Panc1 (cell line): ENCODE results near the gene HEATR5B. TPM values are rescaled to one million over a fixed set of nuclear protein-coding genes. Genes with fewer than 3 reads are reported as not detected.
"Not testable (repeated sequence)": the region's sequence is repeated elsewhere in the genome, so short reads cannot be mapped to it uniquely, and the experiment has no call there.

ENCODE experiments used
- ATAC-seq: fragments of 200-7000 bp; cut with Tn5 transposase; 2 replicates; pipeline ENCODE4 v1.9.1; 2020; ENCODE audit warnings: mild to moderate bottlenecking, moderate library complexity
- BruUV-seq: library from RNA; stranded (reverse); fragments of 400-500 nt; replicated peaks from 2 replicates; lab custom pipeline; 2021; lab: Mats Ljungman, UMichigan
- CTCF ChIA-PET: fragments of 300-600 bp; sonication (Branson Sonifier 250); formaldehyde crosslinking; loops from one replicate; lab custom pipeline; 2022; ENCODE audit warnings: antibody characterized with exemption; lab: Charles Lee
- POLR2A ChIA-PET: fragments of 300-600 bp; sonication (Branson Sonifier 250); formaldehyde crosslinking; loops from one replicate; lab custom pipeline; 2022; ENCODE audit warnings: antibody characterized with exemption; lab: Charles Lee
- DNase-seq: peaks from one replicate; pipeline ENCODE4 v3.0.0-alpha.2; 2010; ENCODE audit warnings: low read depth, low spot score
- H3K27ac ChIP-seq: 2 replicates; pipeline ENCODE4 v1.5.1; 2011; ENCODE audit warnings: mild to moderate bottlenecking, low read length, inconsistent platforms
- H3K27me3 ChIP-seq: fragments of 200-500 bp; sonication (Bioruptor generic); 2 replicates; pipeline ENCODE4 v1.6.0; 2014; ENCODE audit warnings: low read length, inconsistent platforms; ENCODE audit not compliant: control insufficient read depth, insufficient read depth
- H3K36me3 ChIP-seq: fragments of 200-500 bp; sonication (Bioruptor generic); 2 replicates; pipeline ENCODE4 v1.5.1; 2014; ENCODE audit warnings: inconsistent platforms, mild to moderate bottlenecking, low read length, moderate library complexity; ENCODE audit not compliant: control insufficient read depth, insufficient read depth
- H3K4me1 ChIP-seq: 2 replicates; pipeline ENCODE4 v1.5.1; 2011; ENCODE audit warnings: inconsistent platforms, mild to moderate bottlenecking, low read length, moderate library complexity; ENCODE audit not compliant: control insufficient read depth, insufficient read depth
- H3K4me3 ChIP-seq, 2 experiments: 2 replicates each; pipeline ENCODE4 v1.5.1; 2011 to 2012; ENCODE audit warnings: low read depth in 2 of 2, low read length in 2 of 2, mild to moderate bottlenecking in 2 of 2, inconsistent platforms in 1 of 2, moderate library complexity in 1 of 2
- H3K9me3 ChIP-seq: fragments of 200-500 bp; sonication (Bioruptor generic); 2 replicates; pipeline ENCODE4 v1.5.1; 2014; ENCODE audit warnings: low read depth, mild to moderate bottlenecking, inconsistent platforms, low read length, moderate library complexity; ENCODE audit not compliant: control insufficient read depth, insufficient read depth
- POLR2AphosphoS5 ChIP-seq: IDR thresholded peaks from 2 replicates; pipeline ENCODE4 v1.6.1; 2012; ENCODE audit warnings: mild to moderate bottlenecking, low read depth, low read length, moderate library complexity
- REST ChIP-seq, 2 experiments: IDR thresholded peaks; 2 replicates each; pipeline ENCODE4 v1.6.1; 2011 to 2012; ENCODE audit warnings: low read depth in 2 of 2, control low read depth in 1 of 2, low read length in 1 of 2, mild to moderate bottlenecking in 1 of 2, moderate library complexity in 1 of 2; ENCODE audit not compliant: insufficient read depth in 1 of 2
- SIN3A ChIP-seq: IDR thresholded peaks from 2 replicates; pipeline ENCODE4 v1.6.1; 2012; ENCODE audit warnings: low read depth, mild to moderate bottlenecking, low read length, moderate library complexity, borderline replicate concordance; ENCODE audit not compliant: insufficient read depth
- TCF7L2 ChIP-seq: IDR thresholded peaks from 2 replicates; pipeline ENCODE4 v1.6.1; 2011; ENCODE audit warnings: mild to moderate bottlenecking, low read depth, low read length, inconsistent platforms
- in situ Hi-C: cut with HindIII; loops from 2 replicates; pipeline ENCODE4 v1.10.0; 2016; ENCODE audit warnings: low sequenced_read_pairs, low pct_unique_long_range_greater_than_20kb
- intact Hi-C: fragments of 100-400 bp; cut with micrococcal nuclease; formaldehyde crosslinking; loops from one replicate; pipeline ENCODE4 v1.10.0; 2022; ENCODE audit not compliant: unreplicated experiment
- total RNA-seq: library from RNA; stranded (reverse); gene quantifications from one replicate; pipeline ENCODE4 v1.2.1, GENCODE V29; 2021; ENCODE audit not compliant: unreplicated experiment
- TF ChIP-seq, protein P1 (sequence below): fragments of 450-650 bp; IDR thresholded peaks from 2 replicates; pipeline ENCODE4 v1.5.1; 2017; ENCODE audit warnings: mild to moderate bottlenecking

Gene HEATR5B
- total RNA-seq, 1 experiment from 2014 or later: 13.6 TPM

- ChIA-PET CTCF (no interaction called here), POLR2A (no interaction called here)
- DNase-seq: no peak
- no peak overlapping the region for H3K4me3 ChIP-seq
- BruUV-seq: no TSS peak
- no peak overlapping the region for H3K27ac ChIP-seq
- intact Hi-C loops (no loop called here), in situ Hi-C loops (no loop called here)
- H3K27me3 ChIP-seq: no peaks in the 10 kb centered on the region
- no peaks in the 10 kb centered on the region for H3K9me3 ChIP-seq
- no peak for ATAC-seq
- H3K36me3 ChIP-seq: no peaks in the 10 kb centered on the region; the same call in 1 of the 2 replicates
- TF ChIP-seq TCF7L2: no peak
- no peak for TF ChIP-seq POLR2AphosphoS5
- TF ChIP-seq, protein P1, sequence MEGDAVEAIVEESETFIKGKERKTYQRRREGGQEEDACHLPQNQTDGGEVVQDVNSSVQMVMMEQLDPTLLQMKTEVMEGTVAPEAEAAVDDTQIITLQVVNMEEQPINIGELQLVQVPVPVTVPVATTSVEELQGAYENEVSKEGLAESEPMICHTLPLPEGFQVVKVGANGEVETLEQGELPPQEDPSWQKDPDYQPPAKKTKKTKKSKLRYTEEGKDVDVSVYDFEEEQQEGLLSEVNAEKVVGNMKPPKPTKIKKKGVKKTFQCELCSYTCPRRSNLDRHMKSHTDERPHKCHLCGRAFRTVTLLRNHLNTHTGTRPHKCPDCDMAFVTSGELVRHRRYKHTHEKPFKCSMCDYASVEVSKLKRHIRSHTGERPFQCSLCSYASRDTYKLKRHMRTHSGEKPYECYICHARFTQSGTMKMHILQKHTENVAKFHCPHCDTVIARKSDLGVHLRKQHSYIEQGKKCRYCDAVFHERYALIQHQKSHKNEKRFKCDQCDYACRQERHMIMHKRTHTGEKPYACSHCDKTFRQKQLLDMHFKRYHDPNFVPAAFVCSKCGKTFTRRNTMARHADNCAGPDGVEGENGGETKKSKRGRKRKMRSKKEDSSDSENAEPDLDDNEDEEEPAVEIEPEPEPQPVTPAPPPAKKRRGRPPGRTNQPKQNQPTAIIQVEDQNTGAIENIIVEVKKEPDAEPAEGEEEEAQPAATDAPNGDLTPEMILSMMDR: no peak
- H3K4me1 ChIP-seq: no peaks in the 10 kb centered on the region
Measured at GRCh38 chr2:37000988-37001556, 83.1 kb downstream of the HEATR5B start.

DNA sequence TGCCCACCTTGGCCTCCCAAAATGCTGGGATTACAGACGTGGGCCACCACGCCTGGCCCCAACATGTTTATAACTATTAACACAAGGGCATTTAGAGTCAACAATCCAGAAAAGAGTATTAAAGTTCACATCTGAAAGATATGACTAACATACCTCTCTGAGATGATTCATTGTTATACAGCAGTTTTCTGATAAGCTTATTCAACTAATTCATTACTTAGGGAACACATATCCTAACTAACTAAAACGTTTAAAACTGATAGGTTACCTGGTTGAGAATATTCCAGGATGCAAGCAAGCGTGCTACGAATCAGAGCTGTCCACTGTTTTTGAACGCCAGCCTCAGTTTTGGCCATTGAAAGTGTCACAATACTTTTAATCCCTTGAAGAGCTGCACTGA, 83.9 kb downstream of the HEATR5B start:
- H3K4me3 ChIP-seq: no peak overlapping the region
- ATAC-seq (no peak), DNase-seq (no peak)
- ChIA-PET CTCF (no interaction called here), POLR2A (no interaction called here)
- in situ Hi-C loops (no loop called here), intact Hi-C loops (no loop called here)
- H3K36me3 ChIP-seq: no peaks in the 10 kb centered on the region; the same call in 1 of the 2 replicates
- TF ChIP-seq TCF7L2 (no peak), REST (IDR thresholded peaks at IDR 0.05; ENCODE audit: insufficient read depth in 1 of 2, low read depth in 2 of 2, low read length in 1 of 2) (no peak), POLR2AphosphoS5 (no peak), SIN3A (no peak)
- TF ChIP-seq, protein P1: no peak
- BruUV-seq: no TSS peak
- H3K9me3 ChIP-seq: no peaks in the 10 kb centered on the region
- H3K4me1 ChIP-seq: no peaks in the 10 kb centered on the region
- H3K27me3 ChIP-seq: no peaks in the 10 kb centered on the region
- no peak overlapping the region for H3K27ac ChIP-seq

GRCh38 chr2:36999416-36999815, 84.8 kb downstream of the HEATR5B start:
- POLR2A ChIA-PET: interaction anchor here (0.6 kb wide), 1 partner anchor 21 kb away, joined by 4 read pairs; no protein-coding TSS in a partner anchor
- CTCF ChIA-PET, ATAC-seq, H3K4me1 ChIP-seq, DNase-seq, intact Hi-C loops, H3K27me3 ChIP-seq, in situ Hi-C loops, BruUV-seq, H3K36me3 ChIP-seq, H3K9me3 ChIP-seq, H3K27ac ChIP-seq, H3K4me3 ChIP-seq: not testable (repeated sequence)
